Fibroblast of skin of left quadriceps (primary cell): ENCODE data around the gene KIF5A.
"Not testable (repeated sequence)": the region's sequence is repeated elsewhere in the genome, so short reads cannot be mapped to it uniquely, and the experiment has no call there.

Experiments used
- DNase-seq, 2 experiments: peaks; one replicate each; pipeline ENCODE4 v3.0.0-alpha.2; 2013; ENCODE audit warnings: low read depth in 2 of 2

KIF5A gene

GRCh38 chr12:57607958-57608663, 58.3 kb downstream of the KIF5A start:
- no peak for DNase-seq

- DNase-seq: no peak
These were observed 59.4 kb downstream of the KIF5A start for GRCh38 chr12:57609101-57609780.

DNA sequence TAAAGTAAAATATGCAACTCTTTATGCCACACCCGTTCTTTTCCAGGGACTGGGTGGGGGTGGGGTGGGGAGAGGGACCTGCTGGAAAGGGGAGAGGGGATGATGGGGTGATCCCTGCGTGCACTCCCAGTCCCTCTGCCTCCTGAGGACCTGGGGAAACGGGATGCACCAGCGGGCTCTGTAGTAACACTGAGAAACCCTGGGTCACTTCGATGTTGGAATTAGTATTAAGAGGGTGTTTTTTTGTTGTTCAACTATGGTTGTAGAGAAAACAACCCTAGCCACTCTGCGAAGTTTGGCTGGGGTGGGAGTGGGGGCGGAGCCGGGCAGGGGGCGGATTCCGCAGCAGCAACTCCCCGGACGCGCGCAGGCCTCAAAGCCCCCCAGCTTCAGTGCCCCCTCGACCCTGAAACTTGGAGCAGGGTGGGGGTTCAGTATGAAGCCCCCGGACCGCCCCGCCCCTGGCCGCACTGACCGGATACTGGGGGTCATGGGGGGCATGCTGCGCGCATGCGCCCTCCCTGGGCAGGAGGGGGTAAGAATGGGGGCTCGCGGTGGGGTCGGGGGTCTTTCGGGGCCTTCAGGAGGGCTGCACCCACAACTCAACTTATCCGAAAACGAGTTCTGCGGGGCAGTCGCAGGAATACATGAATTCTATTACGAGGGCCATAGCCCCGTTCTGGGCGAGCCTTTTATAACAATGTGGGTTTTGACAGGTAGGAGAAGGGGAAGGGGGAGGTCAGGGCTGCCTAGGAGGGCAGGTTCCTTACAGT, 60.1 kb downstream of the KIF5A start:
- DNase-seq: no peak

DNA sequence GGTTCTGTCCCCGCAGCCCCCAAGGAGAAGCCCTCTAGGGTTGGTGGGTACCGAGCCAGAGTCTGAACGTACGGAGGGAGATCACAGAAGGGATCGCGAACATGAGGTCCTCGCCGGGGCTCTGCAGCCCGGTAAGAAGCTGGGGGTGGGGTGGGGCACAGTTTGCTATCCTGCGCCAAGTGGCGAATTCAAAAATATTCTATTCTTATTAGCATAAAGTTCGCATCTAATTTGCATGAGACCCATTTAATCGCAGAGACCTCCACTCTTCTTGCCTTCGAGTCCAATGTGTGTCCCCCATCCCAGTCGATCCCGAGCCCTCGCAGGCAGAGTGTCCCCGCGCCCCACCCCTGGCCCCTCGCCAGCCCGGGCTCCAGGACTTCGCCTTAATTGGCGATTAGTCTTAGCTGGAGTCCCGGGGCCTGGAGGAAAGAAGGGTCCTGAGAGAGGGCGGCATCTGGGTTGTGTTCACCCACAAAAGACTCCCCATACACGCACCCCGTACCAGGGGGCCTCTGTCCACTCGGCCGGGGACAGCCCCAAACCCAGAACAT, 60.8 kb downstream of the KIF5A start:
- no peak for DNase-seq

GRCh38 chr12:57611108-57611826, 61.4 kb downstream of the KIF5A start, which contains the start of gene ARHGEF25:
Gene ARHGEF25, plus strand, starts transcription at chr12:57611435. Its CDS starts 460 bp downstream, at chr12:57611895.
- peak in 1 of 2 experiments; percentile 39 for DNase-seq

- no peak for DNase-seq
These were observed 62.2 kb downstream of the KIF5A start for GRCh38 chr12:57611827-57612710.

DNA sequence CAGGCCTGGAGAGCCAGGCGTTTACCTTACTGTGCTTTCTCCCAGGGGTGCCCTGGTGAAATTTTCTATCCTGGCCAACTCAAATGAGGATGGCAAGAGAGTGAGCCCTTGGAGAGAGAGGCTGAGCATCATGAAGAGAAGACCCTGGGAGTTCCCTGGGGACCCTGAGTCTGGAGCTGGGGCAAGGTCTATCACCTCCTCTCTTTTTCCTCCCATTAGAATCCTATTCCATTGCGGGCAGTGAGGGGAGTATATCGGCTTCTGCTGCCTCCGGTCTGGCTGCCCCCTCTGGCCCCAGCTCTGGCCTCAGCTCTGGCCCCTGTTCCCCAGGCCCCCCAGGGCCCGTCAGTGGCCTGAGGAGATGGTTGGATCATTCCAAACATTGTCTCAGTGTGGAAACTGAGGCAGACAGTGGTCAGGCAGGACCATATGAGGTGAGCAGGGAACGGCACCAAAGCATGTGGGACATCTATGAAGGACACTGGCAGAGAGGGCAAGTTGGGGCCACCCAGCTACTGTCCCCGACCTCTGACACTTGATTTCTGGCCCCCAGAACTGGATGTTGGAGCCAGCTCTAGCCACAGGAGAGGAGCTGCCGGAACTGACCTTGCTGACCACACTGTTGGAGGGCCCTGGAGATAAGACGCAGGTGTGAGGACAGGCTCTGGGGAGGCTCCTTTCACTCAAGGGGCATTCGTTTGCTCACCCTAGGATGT, 63.0 kb downstream of the KIF5A start:
- no peak for DNase-seq

- DNase-seq: no peak
These were observed 63.7 kb downstream of the KIF5A start for GRCh38 chr12:57613427-57614109.

DNA sequence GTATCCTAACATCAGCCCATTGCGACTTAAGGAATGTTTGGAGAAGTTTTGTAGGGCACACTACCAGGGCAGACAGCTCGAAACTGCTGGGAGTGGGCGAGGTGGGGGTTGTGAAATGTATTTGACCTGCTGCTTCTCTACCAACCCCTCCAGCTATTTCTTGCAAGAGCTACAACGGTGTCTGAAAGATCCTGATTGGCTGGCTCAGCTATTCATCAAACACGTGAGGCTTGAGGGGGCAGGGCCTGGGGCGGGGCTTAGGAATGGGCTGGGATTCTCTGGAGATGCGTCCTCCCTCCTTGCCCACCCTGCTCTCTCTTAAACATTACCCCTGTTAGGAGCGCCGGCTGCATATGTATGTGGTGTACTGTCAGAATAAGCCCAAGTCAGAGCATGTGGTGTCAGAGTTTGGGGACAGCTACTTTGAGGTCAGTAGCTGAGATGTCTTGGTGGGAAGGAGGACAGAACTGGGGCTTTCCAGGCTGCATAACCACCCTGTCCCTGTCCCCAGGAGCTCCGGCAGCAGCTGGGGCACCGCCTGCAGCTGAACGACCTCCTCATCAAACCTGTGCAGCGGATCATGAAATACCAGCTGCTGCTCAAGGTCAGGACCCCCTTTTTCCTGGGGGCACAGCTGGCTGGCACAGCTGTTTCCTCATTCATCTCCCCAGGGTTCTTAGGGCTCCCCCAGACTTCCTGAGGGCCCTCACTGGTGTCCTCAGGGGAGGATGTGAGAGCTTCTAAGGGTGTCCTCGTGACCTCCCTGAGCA, 64.5 kb downstream of the KIF5A start:
- DNase-seq: no peak

DNA sequence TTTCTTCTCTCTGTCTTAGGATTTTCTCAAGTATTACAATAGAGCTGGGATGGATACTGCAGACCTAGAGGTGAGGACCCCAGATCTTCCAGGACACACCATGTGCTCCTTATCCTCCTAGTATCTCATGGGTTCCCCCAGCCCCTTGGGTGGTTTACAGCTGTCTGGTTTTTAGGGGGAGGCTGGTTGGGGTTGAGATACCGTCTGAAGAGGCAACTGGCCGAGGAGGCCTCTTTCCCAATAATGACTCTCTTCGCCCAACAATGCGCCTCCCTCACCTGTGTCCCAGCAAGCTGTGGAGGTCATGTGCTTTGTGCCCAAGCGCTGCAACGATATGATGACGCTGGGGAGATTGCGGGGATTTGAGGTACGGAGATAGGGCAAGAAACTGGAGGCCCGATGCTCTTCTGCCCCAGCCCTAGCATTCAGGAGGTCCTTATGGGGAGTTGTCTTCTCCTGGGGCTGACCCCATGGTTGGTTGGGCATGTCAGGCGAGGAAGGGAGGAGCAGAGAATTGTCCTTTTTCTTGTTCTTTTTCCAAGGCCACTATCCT, 65.2 kb downstream of the KIF5A start:
- no peak for DNase-seq

- DNase-seq: no peak
These were observed 65.8 kb downstream of the KIF5A start for GRCh38 chr12:57615637-57616036.

GRCh38 chr12:57616383-57617101, 66.7 kb downstream of the KIF5A start:
- DNase-seq: no peak

DNA sequence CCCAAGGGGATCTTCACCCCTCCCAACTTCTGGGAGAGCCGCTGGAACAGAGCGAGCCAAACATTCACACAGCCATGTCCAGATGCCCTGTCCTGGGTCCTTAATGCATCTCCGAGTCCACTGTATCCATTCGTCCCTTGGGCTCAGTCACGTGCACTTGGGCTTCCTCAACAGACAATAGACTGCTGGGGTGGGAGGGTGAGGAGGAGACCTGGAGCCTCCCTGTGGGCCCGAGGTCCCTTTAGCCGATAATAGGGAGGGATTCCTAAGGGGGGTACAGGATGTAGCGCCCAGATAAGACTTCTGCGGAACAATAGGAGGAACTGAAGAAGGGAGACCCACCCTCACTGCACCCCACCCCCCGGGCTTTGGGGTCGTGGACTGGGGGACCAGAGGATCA, 68.1 kb downstream of the KIF5A start:
- no peak for DNase-seq

DNA sequence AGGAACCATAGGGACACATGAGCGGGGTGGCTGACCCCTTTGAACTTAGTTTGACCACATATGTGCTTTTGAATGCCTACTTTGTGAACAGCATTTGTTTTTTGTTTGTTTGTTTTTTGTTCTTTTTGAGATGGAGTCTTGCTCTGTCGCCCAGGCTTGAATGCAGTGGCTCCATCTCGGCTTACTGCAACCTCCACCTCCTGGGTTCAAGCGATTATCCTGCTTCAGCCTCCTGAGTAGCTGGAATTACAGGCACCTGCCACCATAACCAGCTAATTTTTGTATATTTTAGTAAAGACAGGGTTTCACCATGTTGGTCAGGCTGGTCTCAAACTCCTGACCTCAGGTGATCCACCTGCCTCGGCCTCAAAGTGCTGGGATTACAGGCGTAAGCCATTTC, 68.6 kb downstream of the KIF5A start:
- not testable (repeated sequence) for DNase-seq

DNA sequence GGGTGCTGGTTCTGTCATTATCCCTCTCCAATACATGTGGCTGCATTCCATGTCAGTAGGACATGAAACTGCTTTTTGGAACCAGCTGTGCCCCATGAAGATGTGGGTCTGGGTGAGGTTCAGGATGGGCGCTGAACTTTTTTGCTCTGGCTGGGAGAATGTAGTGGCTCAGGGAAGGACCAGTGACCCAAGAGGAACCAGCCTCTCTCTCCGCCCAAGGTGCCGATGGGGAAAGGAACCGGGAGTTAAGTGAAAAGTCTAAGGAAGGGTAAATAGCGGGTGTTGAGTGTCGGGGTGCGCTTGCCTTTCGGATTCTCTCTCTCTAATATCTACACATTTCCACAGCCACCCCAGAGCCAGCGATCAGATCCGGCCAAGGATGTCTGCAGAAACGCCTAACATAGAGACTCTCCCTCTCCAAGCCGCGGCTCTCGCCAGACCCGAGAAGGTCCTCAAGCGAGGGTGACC, 69.2 kb downstream of the KIF5A start:
- DNase-seq: no peak

DNA sequence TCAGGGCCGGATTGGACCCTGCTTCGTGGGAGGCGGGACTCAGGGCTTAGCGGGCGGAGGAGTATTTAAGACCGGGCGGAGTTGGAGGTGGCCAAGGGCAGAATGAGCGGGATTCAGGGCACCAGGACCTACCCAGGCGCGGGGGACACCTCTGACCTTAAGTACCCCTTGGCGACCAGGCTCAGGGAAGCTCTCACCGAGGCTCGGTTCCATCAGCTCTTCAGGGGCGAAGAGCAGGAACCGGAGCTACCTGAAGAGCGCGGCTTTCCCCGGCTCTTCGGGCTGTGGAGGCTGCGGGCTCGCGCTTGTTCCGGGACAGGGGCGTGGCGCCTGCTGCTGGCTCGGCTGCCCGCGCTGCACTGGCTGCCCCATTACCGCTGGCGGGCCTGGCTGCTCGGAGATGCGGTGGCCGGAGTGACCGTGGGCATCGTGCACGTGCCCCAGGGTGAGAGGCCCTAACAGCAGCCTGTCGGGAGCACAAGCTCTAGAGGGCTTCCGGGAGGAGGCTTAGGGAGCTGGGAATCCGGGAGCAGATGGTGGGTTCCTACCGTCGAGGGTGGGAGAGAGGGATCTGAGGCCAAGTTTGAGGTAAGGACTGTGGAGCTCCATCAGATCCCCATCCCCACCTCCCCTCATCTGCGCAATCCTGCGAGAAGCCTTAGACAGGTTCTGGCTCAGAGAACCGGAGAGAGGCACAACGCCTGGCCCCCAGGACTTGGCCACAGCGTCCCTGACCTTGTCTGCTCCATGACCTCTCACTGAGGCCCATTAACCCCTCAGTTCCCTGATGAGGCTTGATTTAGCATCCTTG, 69.8 kb downstream of the KIF5A start:
- DNase-seq: no peak
